NAMALWA (cell line): ENCODE results near the gene GRK6.

Experiments used
- DNase-seq: peaks from one replicate; pipeline ENCODE4 v3.0.0-alpha.2; 2015; ENCODE audit warnings: low spot score

Gene GRK6

DNA sequence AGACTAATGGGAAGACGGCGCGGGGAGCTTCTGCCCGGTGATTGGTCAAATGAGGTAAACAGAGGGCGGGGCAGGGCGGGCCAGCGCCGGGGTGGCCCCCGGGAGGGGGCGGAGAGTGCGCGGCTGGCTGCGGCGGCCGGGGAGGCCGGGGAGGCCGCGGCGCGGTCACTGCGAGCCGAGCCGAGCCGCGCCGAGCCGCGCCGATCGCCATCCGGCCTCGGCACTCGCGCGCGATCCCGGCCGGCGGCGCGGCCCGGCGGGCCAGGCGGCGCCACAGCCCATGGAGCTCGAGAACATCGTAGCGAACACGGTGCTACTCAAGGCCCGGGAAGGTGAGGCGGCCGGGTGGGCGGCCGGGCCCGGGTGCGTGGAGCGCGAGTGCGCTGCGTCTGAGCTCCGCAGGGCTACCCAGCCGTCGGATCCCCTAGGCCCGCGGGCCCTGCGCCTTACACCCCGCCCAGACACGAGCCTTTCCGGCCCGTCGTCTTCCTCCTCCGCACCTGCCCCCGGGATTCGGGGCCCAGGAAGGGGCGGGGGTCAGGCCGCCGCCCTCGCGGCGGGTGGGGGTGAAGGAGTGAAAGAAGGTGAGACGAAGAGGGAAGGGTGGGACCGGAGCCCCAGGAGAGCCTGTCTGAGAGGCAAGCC, at the start of gene GRK6:
Gene GRK6, plus strand, starts transcription at position 111 of the 645 bp plus-strand sequence. Its CDS starts 170 bp downstream, at position 281.
- DNase-seq, result peak; percentile 68

DNA sequence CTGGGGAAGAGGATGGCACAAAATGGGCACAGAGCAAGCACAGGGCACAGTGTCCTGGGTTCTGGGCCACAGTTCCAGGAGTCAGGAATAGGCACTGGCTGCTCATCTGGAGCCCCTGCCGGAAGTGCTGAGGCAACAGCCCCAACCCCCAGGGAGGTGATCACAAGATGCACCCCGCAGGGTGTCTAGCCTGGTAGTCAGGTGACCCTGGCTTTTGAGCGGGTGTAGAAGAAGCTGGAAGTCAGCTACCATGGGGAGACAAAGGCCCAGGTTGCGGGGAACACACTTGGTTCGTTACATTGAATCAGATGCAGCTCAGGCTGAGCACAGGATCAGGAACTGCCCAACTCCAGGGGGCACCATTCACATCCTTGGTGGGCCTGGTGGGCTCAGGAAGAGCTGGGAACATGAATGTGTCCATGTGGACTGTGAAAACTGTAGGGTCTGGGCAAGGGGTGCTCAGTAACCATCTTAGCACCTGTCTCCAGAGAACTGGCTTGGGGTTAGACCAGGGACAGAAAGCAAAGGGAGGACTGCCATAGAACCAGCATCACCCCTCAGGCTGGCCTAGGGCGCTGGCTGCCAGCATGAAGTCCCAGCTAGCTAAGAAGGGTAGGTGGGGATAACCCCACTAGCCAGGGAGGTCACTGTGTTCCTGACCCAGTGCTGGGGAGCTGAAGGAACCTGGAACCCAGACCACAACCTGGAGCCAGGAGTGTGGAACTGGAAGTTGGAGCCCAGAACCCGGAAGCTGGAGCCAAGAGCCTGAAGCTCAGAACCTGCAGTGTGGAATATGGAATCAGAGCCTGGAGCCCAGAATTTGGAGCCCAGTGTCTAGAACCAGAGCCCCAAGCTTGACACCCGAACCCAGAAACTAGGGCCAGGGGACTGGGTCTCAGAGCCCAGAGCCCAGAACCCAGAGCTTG, 48.4 kb upstream of the GRK6 start:
- DNase-seq, result no peak

DNA sequence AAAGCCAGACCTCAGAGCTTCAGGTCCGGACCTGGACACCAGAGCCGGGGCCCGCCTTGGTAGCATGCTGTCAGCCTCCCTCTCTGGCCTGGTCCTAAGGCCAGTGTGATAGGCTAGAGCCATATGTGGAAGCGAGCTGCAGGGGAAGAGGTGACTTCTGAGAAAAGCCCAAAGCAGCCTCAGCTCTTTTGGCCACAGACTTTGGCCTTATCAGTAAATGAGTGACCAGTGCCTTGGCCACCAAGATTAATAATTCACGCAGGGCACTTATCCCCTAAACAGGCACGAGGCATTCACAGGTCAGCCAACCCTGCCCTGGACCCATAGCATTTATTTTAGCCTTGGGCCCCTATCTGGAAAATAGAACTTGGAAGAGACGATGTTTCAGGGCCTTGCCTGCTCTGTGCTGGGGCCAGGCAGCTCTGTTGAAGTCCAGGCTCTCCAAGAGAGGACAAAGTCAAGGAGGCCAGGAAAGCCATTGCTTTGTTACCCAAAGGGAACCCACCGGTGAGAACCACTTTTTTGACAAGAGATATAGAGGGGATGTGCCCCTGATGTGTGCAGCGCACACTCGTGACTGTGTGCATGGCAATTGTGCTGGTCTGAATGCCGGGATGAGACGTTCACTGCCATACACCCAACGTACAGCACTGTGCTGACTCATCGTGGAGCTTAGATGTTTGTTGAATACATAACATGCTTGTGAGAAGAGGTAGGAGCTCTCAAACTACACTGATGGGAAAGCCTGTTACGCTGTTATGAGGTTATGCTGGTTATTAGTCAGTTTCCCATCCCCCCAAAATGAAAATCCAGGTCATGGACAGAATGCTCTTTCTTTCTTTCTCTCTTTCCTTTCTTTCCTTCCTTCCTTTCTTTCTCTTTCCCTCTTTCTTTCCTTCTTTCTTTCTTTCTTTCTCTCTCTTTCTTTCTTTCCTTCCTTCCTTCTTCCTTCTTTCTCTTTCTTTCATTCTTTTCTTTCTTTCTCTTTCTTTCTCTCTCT, 47.3 kb upstream of the GRK6 start:
- DNase-seq, result no peak

DNA sequence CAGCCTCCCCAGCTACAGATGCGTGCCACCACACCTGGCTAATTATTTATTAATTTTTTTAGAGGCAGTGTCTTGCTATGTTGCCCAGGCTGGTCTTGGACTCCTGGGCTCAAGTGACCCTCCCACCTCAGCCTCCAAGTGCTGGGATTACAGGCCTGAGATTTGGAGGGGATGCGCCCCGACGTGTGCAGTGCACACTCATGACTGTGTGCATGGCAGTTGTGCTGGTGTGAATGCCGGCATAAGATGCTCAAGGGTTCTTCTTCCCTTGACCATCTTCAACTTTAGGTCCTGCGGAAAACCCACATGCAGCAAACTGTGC, 45.7 kb upstream of the GRK6 start:
- DNase-seq, result no peak

DNA sequence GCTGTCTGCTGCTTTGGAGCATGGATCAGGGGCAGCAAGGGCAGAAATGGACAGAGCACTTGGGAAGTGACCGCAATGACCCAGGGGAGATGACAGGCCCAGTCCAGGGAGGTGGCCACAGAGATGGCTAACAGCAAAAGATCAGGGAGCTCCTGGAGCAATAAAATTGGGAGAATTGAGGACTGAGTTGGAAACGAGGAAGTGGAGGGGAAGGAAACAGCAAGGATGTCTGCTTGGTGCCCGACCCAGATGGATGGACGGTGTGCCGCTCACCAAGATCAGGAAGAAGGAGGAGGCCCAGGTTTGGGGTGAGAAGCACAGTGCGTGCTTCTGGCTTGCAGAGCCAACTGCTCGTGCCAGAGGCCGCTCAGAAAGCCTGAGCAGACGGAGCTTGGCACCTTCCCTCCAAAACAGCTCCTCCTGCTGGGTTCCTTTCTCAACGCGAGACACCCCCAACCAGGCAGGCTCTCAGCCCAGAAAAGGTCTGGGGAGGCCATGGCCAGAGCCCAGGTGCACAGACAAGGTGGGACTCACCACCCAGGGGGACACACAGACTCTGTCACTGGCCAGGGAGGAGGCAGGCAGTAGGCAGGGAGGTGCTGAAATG, 44.0 kb upstream of the GRK6 start:
- DNase-seq, result peak; percentile 55

DNA sequence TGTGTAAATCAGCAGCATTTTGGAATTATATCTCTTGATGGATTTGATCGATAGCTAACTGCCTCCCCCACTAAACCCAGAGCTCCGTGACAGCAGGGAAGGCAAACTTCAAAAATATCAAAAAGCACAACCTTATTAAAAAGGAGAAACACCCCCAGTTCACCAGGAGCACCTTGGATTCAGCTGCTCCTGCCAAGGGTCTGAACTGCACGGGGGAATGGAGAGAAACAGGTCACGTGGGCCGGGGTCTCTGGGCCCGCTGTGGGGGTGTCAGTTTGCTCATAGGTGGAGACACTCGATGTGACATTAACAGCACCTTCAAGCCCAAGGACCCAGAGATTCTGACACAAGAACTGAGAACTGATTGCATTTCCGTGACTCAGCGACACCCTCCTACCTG, 43.3 kb upstream of the GRK6 start:
- no peak for DNase-seq

DNA sequence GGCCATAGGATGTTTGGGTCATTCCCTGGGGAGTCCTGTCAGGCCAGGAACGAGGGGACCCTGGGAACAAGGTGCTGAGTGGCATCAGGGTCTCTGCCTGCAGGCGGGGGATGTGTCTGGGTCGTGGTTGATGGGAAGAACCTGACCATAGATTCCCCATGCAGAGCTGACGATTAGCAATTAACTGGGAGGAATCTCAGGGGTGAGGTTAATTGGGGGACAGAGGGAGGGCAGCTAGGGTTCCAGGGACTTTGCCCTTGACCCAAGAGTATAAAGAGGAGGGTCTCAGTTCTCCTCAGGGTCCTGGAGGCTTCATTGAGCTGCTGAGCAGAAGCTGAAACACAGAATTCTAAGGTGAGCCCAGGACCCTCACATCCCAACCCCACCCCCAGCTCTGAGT, 42.3 kb upstream of the GRK6 start, which contains the start of gene SLC34A1:
Gene SLC34A1, plus strand, starts transcription at position 301 of the 400 bp plus-strand sequence. CDS start 1,308 bp downstream, outside the sequence.
- no peak for DNase-seq

DNA sequence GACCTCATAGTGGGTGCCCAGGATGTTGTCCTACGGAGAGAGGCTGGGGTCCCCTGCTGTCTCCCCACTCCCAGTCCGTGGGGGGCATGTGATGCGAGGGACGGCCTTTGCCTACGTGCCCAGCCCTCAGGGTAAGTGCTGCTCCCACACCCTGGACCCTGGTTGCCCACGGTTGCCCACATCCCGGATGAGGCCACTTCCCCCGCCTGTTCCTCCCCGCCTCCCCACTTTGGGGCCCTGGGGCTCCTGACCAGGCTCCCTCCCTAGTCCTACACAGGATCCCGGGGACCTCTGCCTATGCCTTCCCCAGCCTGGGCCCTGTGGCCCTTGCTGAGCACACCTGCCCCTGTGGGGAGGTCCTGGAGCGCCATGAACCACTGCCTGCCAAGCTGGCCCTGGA, 40.8 kb upstream of the GRK6 start:
- no peak for DNase-seq

DNA sequence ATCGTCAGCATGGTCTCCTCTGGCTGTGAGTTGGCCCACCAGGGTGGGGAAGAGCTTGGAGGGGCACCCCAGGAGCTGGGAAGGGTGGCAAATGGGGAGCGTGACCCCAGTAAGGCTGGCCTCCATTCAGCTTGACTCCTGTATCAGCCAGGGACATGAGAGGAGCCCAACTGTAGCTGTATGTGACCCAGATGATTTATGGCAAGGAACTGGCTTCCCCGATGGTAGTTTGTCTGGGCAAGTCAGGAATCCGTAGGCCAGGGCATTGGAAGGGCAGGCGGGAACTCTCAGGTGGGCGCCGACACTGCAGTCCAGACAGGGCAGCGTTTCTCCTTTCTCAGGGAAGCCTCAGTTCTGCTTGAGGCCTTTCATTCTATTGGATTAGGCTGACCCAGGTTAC, 39.9 kb upstream of the GRK6 start:
- DNase-seq, result no peak

DNA sequence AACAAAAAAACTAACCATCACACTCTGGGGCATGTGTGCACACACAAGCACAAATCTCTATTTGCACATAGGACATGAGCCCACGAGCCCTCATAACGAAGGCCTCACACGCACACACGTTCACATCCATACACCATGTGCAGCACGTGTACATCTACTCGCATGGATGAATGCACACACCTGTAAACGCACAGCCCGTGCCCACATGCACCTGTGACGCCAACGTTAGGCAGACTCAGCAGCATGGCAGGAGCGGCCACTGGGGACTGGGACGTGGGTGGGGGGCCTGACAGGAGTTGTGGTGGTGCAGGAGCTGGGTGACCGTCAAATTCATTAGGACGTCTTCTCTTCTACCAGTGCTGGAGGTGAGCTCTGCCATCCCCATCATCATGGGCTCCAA, 39.1 kb upstream of the GRK6 start:
- peak; percentile 59 for DNase-seq

DNA sequence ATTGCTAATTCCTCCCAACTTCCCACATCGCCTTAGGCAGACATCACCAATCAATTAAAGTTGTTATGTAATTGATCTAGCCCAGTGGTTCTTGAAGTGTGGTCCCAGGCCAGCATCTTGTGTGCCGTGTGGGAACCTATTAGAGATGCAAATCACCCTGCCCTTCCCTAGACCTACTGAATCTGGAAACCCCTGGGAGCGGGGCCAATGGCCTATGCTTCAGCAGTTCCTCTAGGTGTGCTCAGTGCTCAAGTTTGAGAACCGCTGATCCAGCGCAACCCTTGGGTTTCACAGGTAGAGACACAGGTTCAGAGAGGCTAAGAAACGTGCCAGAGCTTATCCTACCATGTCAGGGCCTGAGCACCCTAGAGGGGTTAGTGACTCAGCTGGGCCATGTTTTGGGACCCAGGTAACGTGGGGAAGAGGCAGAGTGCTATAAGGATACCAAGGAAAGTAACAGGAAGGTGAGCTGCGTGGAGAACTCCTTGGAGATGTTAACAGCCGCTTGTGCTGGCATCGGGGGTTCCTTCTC, 37.9 kb upstream of the GRK6 start:
- DNase-seq, result no peak

DNA sequence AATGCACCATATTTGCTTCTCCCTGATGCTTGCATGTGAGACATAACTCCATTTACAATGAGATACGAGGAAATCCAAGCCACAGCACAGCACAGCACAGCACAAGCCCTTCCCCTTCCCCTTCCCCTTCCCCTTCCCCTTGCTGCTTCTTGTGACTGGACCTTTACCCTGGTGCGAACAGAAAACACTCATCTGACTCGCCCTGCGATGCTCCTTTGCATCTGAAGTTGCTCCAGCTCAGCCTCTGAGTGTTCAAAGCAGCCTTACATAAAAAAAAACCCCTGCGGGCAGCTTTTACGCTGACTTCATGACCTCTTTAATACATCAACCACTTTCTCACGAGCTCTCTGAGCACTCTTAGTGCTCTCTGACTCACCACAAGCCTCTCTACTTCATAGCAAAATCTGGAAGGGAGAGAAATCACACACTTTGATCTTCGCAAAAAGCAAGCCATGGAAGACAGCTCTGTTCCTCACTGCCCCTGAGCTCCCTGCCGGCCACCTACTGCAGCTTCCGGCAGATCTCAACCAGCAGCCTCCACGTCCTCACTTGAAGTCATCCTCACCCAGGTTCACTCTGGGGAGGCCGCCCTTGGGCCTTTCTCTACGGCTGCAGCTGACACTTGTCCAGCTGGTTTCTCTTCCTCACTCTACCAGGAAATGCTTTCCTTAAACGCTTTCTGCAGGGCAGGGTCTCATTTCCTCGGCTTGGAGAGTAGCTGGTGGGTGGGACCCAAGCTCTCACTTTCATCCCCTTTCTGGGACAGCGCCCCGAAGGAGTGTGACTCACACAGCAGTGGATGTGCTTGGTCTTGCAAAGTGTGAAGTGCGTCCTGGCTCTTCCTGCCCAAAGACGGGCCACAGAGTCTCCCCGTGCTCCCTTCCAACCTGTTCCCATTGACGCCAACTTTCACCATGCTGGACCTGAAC, 37.0 kb upstream of the GRK6 start:
- DNase-seq, result peak; percentile 48

DNA sequence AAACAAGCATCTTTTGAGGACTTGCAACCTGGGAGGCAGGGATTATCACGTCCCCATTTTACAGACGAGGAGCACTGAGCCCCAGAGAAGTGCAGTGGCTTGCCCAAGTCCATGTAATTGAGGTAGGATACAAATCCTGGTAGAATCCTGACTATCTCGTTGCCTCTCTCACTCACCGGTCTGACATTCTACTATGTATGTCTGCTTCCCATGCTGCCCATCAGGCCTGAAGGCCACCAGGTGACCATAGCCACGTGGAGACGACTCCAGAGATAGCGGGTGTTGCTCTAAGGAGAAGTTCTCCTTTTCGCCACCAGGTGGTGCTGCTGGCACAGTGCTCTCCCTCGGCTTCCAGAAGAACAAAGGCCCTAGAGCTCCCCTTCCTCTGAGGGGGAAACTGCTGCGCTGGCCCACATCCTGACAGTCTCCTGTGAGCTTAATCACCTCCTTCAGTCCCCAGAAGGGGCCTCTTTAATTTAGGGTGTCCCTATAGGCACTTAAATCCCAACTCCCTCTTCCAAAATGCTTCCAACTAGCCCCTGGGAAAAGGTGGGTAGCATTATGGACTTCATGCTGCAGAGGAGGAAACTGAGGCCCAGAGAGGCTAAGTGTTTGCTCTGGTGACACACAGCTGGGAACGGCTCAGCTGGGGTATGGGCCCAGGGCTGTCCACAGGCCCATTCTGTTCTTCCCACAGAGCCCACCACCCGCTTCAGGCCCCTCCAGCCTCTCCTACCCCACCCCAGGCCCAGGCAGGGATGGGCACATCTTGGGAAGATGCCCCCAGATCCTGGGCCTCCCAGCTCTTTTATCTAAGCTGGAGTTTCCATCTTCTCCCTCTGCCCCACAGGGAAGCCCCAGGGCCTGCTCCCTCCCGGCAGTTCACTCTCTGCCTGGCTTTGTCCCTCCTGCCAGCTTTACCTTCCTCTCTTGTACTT, 35.8 kb upstream of the GRK6 start:
- DNase-seq, result peak; percentile 92

DNA sequence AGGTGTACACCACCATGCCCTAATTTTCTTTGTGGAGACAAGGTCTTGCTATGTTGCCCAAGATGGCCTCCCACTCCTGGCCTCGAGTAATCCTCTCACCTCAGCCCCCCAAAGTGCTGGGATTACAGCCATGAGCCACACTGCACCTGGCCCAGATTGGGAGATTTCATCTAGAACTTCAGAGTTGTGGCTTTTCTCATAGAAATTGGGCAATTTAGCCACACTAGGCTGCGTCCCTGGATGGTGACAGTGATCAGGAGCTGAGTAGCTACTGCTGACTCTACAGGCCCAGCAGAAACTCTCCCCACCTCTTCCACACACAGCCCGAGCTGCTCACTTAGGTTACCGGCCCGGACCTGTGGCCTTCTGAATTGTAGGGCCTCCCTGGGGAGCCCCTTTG, 33.7 kb upstream of the GRK6 start:
- DNase-seq, result no peak

DNA sequence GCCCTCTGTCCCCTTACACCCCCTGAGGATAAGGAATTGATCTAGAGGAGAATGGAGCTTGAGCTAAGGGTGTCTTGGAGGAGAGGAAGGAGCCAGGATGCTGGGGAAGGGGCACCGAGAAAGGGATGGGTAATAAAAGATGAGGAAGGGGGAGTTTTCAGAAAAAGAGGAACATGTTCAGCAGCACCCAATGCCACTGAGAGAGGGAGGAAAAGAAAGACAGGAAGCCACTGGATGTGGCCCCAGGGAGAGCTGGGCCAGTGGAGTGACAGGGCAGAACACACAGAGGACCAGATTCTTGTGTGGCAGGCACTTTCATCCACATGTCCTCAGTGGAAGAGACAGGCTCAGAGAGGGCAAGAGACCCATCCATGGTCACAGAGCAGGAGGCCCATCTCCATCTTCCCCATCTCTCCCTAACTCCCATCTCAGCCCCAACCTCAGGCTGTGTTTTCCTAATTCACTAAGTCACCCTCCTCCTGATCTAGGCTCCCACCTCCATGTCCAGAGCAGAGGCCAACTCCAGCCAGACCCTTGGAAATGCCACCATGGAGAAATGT, 33.2 kb upstream of the GRK6 start:
- no peak for DNase-seq

DNA sequence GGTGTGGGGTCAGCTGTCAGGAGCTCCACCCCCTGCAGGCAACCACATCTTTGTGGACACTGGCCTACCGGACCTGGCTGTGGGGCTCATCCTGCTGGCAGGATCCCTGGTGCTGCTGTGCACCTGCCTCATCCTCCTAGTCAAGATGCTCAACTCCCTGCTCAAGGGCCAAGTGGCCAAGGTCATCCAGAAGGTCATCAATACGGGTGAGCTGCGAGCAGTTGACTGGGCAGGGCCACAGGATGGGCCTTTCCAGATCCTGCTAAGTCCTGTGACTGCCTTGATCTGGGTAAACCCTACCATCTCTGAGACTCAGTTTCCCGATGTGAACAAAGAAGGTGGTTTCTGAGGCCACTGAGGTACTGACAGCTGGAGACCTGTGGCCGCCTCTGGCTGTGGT, 32.5 kb upstream of the GRK6 start:
- DNase-seq, result no peak

DNA sequence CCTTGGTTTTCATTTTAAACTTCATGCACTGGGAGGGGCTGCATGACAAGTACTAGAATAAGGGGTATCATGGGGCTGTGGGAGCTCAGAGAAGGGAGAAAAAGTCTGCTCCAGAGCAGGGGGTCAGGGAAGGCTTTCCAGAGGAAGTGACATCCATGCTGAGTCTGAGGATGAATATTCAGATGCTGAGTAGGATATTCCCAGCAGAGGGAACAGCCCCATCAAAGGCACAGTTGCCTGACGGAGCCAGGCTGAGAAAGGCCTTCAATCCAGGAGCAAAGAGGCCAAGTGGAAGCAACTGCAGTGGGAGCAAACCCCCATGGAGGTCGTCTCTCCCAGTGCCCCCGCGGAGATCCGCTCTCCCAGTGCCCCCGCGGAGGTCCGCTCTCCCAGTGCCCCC, 30.4 kb upstream of the GRK6 start:
- DNase-seq, result no peak

DNA sequence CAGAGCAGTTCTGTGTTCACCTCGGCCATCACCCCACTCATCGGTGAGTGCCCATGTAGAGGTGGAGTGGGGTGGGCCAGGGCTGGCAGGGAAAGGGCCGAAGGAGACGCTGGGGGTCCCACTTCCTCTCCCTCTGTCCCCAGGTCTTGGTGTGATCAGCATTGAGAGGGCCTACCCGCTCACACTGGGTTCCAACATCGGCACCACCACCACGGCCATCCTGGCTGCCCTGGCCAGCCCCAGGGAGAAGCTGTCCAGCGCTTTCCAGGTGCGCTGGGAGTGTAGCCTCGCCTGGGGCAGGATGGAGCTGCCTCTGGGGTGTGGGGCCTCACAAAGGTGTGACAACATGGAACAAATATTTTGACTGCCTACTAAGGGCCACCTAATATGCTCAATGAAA, 29.7 kb upstream of the GRK6 start:
- DNase-seq, result no peak

DNA sequence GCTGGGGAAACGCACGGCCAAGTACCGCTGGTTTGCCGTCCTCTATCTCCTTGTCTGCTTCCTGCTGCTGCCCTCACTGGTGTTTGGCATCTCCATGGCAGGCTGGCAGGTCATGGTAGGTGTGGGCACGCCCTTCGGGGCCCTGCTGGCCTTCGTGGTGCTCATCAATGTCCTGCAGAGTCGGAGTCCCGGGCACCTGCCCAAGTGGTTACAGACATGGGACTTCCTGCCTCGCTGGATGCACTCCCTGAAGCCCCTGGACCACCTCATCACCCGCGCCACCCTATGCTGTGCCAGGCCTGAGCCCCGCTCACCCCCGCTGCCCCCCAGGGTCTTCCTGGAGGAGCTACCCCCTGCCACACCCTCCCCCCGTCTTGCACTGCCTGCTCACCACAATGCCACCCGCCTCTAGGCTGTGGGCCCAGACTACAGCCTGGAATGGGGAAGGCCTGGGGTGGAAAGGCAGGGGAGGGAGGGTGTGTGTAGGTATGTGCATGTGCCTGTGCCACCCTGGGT, 28.5 kb upstream of the GRK6 start:
- DNase-seq, result no peak
